SK-N-SH treated with all-trans-retinoic acid at 6 μM for 48 hours (cell line): ENCODE data around the gene CYBC1.

ENCODE experiments used
- ATAC-seq: fragments of 200-7000 bp; cut with Tn5 transposase; 3 replicates; pipeline ENCODE4 v1.9.1; 2020; ENCODE audit warnings: mild to moderate bottlenecking, moderate library complexity
- ARNTL ChIP-seq: fragments of 450-650 bp; formaldehyde crosslinking; IDR thresholded peaks from 2 replicates; pipeline ENCODE4 v1.5.0; 2020; ENCODE audit warnings: low read depth, mild to moderate bottlenecking, moderate library complexity, borderline replicate concordance
- BACH2 ChIP-seq: fragments of 250-450 bp; sonication (Bioruptor Pico); IDR thresholded peaks from 2 replicates; pipeline ENCODE4 v1.9.0; 2021; ENCODE audit warnings: mild to moderate bottlenecking, borderline replicate concordance
- CSDC2 ChIP-seq: fragments of 250-450 bp; sonication (Bioruptor Pico); IDR thresholded peaks from 2 replicates; pipeline ENCODE4 v1.5.0; 2020; ENCODE audit warnings: mild to moderate bottlenecking, moderate library complexity
- ESRRG ChIP-seq: fragments of 250-450 bp; sonication (Bioruptor Pico); IDR thresholded peaks from 2 replicates; pipeline ENCODE4 v1.6.1; 2021; ENCODE audit warnings: mild to moderate bottlenecking
- GLIS3 ChIP-seq: fragments of 250-450 bp; sonication (Bioruptor Pico); IDR thresholded peaks from 2 replicates; pipeline ENCODE4 v1.5.0; 2020; ENCODE audit warnings: mild to moderate bottlenecking, moderate library complexity
- ISL1 ChIP-seq: fragments of 250-450 bp; sonication (Bioruptor Pico); IDR thresholded peaks from 2 replicates; pipeline ENCODE4 v2.1.2; 2022; ENCODE audit warnings: mild to moderate bottlenecking, moderate library complexity
- OSR1 ChIP-seq: fragments of 250-450 bp; sonication (Bioruptor Pico); IDR thresholded peaks from 2 replicates; pipeline ENCODE4 v1.8.0; 2022; ENCODE audit warnings: moderate library complexity, mild to moderate bottlenecking, inconsistent platforms
- PATZ1 ChIP-seq: fragments of 250-450 bp; sonication (Bioruptor Pico); IDR thresholded peaks from 2 replicates; pipeline ENCODE4 v1.8.0; 2020; ENCODE audit warnings: mild to moderate bottlenecking, moderate library complexity, borderline replicate concordance
- POU6F1 ChIP-seq: fragments of 250-450 bp; sonication (Bioruptor Pico); IDR thresholded peaks from 2 replicates; pipeline ENCODE4 v1.8.0; 2021; ENCODE audit warnings: low read depth, mild to moderate bottlenecking, moderate library complexity, borderline replicate concordance
- PPARA ChIP-seq: fragments of 250-450 bp; sonication (Bioruptor Pico); IDR thresholded peaks from 2 replicates; pipeline ENCODE4 v1.5.0; 2020; ENCODE audit warnings: mild to moderate bottlenecking, borderline replicate concordance
- RARB ChIP-seq: fragments of 250-450 bp; sonication (Bioruptor Pico); IDR thresholded peaks from 2 replicates; pipeline ENCODE4 v1.8.0; 2021; ENCODE audit warnings: mild to moderate bottlenecking, moderate library complexity
- SNAI2 ChIP-seq: fragments of 250-450 bp; sonication (Bioruptor Pico); IDR thresholded peaks from 2 replicates; pipeline ENCODE4 v1.5.0; 2020; ENCODE audit warnings: mild to moderate bottlenecking, moderate library complexity
- TCF4 ChIP-seq: fragments of 250-450 bp; sonication (Bioruptor Pico); IDR thresholded peaks from 2 replicates; pipeline ENCODE4 v1.8.0; 2021; ENCODE audit warnings: mild to moderate bottlenecking, moderate library complexity, borderline replicate concordance
- TOX ChIP-seq: fragments of 250-450 bp; sonication (Bioruptor Pico); IDR thresholded peaks from 2 replicates; pipeline ENCODE4 v1.8.0; 2021; ENCODE audit warnings: mild to moderate bottlenecking, moderate library complexity, borderline replicate concordance
- TSHZ2 ChIP-seq: fragments of 250-450 bp; sonication (Bioruptor Pico); IDR thresholded peaks from 2 replicates; pipeline ENCODE4 v1.5.0; 2020; ENCODE audit warnings: mild to moderate bottlenecking, moderate library complexity
- ZC3H10 ChIP-seq: fragments of 250-450 bp; sonication (Bioruptor Pico); IDR thresholded peaks from 2 replicates; pipeline ENCODE4 v1.5.1; 2021; ENCODE audit warnings: mild to moderate bottlenecking, moderate library complexity
- ZFP3 ChIP-seq: fragments of 250-450 bp; sonication (Bioruptor Pico); IDR thresholded peaks from 2 replicates; pipeline ENCODE4 v1.5.0; 2020; ENCODE audit warnings: mild to moderate bottlenecking, moderate library complexity
- ZFP30 ChIP-seq: fragments of 450-650 bp; formaldehyde crosslinking; IDR thresholded peaks from 2 replicates; pipeline ENCODE4 v1.5.0; 2022; ENCODE audit warnings: mild to moderate bottlenecking, moderate library complexity
- ZNF565 ChIP-seq: fragments of 450-650 bp; formaldehyde crosslinking; conservative IDR thresholded peaks from 2 replicates; pipeline ENCODE4 v1.5.0; 2020; ENCODE audit warnings: low read depth, mild to moderate bottlenecking, moderate library complexity
- ZNF70 ChIP-seq: fragments of 450-650 bp; formaldehyde crosslinking; IDR thresholded peaks from 2 replicates; pipeline ENCODE4 v1.5.0; 2020; ENCODE audit warnings: mild to moderate bottlenecking, moderate library complexity
- ZNF8 ChIP-seq: fragments of 450-650 bp; formaldehyde crosslinking; IDR thresholded peaks from 2 replicates; pipeline ENCODE4 v1.5.0; 2020; ENCODE audit warnings: mild to moderate bottlenecking, moderate library complexity
- TF ChIP-seq, protein P1 (sequence below): fragments of 250-450 bp; sonication (Bioruptor Pico); IDR thresholded peaks from 2 replicates; pipeline ENCODE4 v1.5.1; 2020; ENCODE audit warnings: low read depth, mild to moderate bottlenecking, moderate library complexity
- TF ChIP-seq, protein P2 (sequence below): fragments of 250-450 bp; sonication (Bioruptor Pico); IDR thresholded peaks from 2 replicates; pipeline ENCODE4 v1.5.1; 2021; ENCODE audit warnings: mild to moderate bottlenecking, moderate library complexity

Gene CYBC1

GRCh38 chr17:82415786-82416185 is 34.8 kb downstream of the CYBC1 start:
- ATAC-seq, result no peak
- TF ChIP-seq POU6F1 (CRISPR knock-in tag), result no peak
- no peak for TF ChIP-seq PPARA
- no peak for TF ChIP-seq ZNF8 (CRISPR knock-in tag)
- no peak for TF ChIP-seq ZNF70 (CRISPR knock-in tag)
- TF ChIP-seq TSHZ2 (CRISPR knock-in tag), result no peak
- TF ChIP-seq OSR1 (CRISPR knock-in tag), result no peak
- no peak for TF ChIP-seq ZC3H10 (CRISPR knock-in tag)
- no peak for TF ChIP-seq PATZ1 (CRISPR knock-in tag)
- no peak for TF ChIP-seq SNAI2 (CRISPR knock-in tag)
- no peak for TF ChIP-seq ARNTL (CRISPR knock-in tag)
- TF ChIP-seq BACH2 (CRISPR knock-in tag), result no peak
- no peak for TF ChIP-seq RARB
- no peak for TF ChIP-seq CSDC2 (CRISPR knock-in tag)
- TF ChIP-seq ZFP3, result no peak
- TF ChIP-seq ESRRG (CRISPR knock-in tag), result no peak
- TF ChIP-seq, protein P1, sequence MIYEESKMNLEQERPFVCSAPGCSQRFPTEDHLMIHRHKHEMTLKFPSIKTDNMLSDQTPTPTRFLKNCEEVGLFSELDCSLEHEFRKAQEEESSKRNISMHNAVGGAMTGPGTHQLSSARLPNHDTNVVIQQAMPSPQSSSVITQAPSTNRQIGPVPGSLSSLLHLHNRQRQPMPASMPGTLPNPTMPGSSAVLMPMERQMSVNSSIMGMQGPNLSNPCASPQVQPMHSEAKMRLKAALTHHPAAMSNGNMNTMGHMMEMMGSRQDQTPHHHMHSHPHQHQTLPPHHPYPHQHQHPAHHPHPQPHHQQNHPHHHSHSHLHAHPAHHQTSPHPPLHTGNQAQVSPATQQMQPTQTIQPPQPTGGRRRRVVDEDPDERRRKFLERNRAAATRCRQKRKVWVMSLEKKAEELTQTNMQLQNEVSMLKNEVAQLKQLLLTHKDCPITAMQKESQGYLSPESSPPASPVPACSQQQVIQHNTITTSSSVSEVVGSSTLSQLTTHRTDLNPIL, result no peak

GRCh38 chr17:82415336-82415735 is 35.2 kb downstream of the CYBC1 start:
- no peak for ATAC-seq
- TF ChIP-seq BACH2 (CRISPR knock-in tag) (no peak), TSHZ2 (CRISPR knock-in tag) (no peak), ZNF565 (CRISPR knock-in tag) (no peak), CSDC2 (CRISPR knock-in tag) (no peak), ZFP30 (CRISPR knock-in tag) (no peak), ISL1 (CRISPR knock-in tag) (no peak), TOX (CRISPR knock-in tag) (no peak), ZNF70 (CRISPR knock-in tag) (no peak), ARNTL (CRISPR knock-in tag) (no peak), PPARA (no peak), PATZ1 (CRISPR knock-in tag) (no peak), GLIS3 (CRISPR knock-in tag) (no peak), OSR1 (CRISPR knock-in tag) (no peak), TCF4 (CRISPR knock-in tag) (no peak)
- TF ChIP-seq, protein P1, result no peak
- TF ChIP-seq, protein P2, sequence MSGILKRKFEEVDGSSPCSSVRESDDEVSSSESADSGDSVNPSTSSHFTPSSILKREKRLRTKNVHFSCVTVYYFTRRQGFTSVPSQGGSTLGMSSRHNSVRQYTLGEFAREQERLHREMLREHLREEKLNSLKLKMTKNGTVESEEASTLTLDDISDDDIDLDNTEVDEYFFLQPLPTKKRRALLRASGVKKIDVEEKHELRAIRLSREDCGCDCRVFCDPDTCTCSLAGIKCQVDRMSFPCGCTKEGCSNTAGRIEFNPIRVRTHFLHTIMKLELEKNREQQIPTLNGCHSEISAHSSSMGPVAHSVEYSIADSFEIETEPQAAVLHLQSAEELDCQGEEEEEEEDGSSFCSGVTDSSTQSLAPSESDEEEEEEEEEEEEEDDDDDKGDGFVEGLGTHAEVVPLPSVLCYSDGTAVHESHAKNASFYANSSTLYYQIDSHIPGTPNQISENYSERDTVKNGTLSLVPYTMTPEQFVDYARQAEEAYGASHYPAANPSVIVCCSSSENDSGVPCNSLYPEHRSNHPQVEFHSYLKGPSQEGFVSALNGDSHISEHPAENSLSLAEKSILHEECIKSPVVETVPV (CRISPR knock-in tag), result no peak
